Omental fat pad (tissue), 4 donors: ENCODE data around the gene NOTCH2. TPM values are rescaled to one million over a fixed set of nuclear protein-coding genes. Genes with fewer than 3 reads are reported as not detected.

ENCODE experiments used
- ATAC-seq: fragments of 150-250 bp; one replicate; pipeline ENCODE4 v1.9.1; 2016; ENCODE audit warnings: mild to moderate bottlenecking, moderate library complexity; ENCODE audit not compliant: low FRiP score
- DNase-seq: peaks from one replicate; pipeline ENCODE4 v3.0.0-alpha.2; 2019; ENCODE audit warnings: low spot score
- total RNA-seq, 4 donors: library from RNA; depleted of rRNA; stranded (reverse); fragments of >200 nt; gene quantifications; one replicate each; pipeline ENCODE4 v1.1.0, GENCODE V29; 2016
- TF ChIP-seq, protein P1 (sequence below), 3 donors: fragments of 450-650 bp; IDR thresholded peaks; one replicate each; pipeline ENCODE4 v1.5.1; 2016 to 2017; ENCODE audit warnings: antibody characterized with exemption in 3 of 3, mild to moderate bottlenecking in 3 of 3, moderate library complexity in 2 of 3

NOTCH2 gene
- total RNA-seq, 4 donors from 2014 or later, result 72.5 to 96.8 (median 85.5) TPM

GRCh38 chr1:119868176-119868575, 201.3 kb downstream of the NOTCH2 start:
- ATAC-seq, result no peak
- DNase-seq, result no peak
- TF ChIP-seq, protein P1, sequence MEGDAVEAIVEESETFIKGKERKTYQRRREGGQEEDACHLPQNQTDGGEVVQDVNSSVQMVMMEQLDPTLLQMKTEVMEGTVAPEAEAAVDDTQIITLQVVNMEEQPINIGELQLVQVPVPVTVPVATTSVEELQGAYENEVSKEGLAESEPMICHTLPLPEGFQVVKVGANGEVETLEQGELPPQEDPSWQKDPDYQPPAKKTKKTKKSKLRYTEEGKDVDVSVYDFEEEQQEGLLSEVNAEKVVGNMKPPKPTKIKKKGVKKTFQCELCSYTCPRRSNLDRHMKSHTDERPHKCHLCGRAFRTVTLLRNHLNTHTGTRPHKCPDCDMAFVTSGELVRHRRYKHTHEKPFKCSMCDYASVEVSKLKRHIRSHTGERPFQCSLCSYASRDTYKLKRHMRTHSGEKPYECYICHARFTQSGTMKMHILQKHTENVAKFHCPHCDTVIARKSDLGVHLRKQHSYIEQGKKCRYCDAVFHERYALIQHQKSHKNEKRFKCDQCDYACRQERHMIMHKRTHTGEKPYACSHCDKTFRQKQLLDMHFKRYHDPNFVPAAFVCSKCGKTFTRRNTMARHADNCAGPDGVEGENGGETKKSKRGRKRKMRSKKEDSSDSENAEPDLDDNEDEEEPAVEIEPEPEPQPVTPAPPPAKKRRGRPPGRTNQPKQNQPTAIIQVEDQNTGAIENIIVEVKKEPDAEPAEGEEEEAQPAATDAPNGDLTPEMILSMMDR (IDR thresholded peaks at IDR 0.05), result no peak

- ATAC-seq (no peak), DNase-seq (no peak)
- TF ChIP-seq, protein P1 (IDR thresholded peaks at IDR 0.05), result no peak
Measured at GRCh38 chr1:119866451-119866850, 203.0 kb downstream of the NOTCH2 start.

DNA sequence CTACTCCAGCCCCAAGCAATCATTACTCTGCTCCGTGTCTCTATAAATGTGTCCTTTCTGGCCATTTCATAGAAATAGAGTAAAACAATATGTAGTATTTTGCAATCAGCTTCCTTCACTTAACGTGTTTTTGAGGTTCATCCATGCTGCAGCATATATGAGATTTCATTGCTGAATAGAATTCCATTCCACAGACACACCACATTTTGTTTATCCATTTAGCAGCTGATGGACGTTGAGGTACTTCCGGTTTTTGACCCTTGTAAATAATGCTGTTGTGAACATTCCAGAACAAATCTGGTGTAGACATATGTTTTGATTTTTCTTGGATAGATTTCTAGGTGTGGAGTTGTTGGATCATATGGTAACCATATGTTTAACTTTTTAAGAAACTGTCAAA, 203.8 kb downstream of the NOTCH2 start:
- DNase-seq (no peak), ATAC-seq (no peak)
- TF ChIP-seq, protein P1 (IDR thresholded peaks at IDR 0.05), result no peak

DNA sequence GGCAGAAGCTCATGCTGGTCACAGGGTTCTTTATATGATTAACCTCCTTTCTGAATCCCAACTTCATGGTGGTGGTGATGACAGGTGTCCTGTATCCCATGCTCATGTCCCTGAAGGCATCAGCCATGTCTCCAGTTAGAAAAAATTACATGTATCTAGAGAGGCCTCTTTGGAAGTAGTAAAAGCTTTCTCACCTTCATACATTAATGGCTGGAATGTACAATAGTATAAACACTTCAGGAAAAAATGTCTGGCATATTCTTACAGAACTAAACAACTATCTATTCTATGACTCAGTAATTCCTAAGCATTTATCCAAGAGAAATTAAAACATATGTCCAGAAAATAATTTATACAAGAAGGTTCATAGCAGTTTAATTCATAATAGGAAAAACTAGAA, 207.2 kb downstream of the NOTCH2 start:
- TF ChIP-seq, protein P1 (IDR thresholded peaks at IDR 0.05), result no peak
- no peak for DNase-seq
- ATAC-seq, result no peak

Other genes starting within 250 kb of the NOTCH2 start
- gene ADAM30, start 173.1 kb downstream of the NOTCH2 start, total RNA-seq, result not detected
- gene SEC22B, start 106.9 kb upstream of the NOTCH2 start, total RNA-seq, result 10 to 100 TPM; 29.8 to 37.7 (median 32.6) TPM